HepG2 (cell line): ENCODE results near the gene CFAP300. TPM values are rescaled to one million over a fixed set of nuclear protein-coding genes. Genes with fewer than 3 reads are reported as not detected.

ENCODE experiments used
- ATAC-seq: fragments of 200-7000 bp; cut with Tn5 transposase; 3 replicates; pipeline ENCODE4 v1.9.1; 2020; ENCODE audit warnings: mild to moderate bottlenecking, moderate library complexity
- BruUV-seq: library from RNA; stranded (reverse); fragments of 400-500 nt; replicated peaks from 2 replicates; lab custom pipeline; 2021; lab: Mats Ljungman, UMichigan
- CTCF ChIA-PET: fragments of 300-600 bp; formaldehyde crosslinking; extraction: SDS; loops from one replicate; lab custom pipeline; 2021; ENCODE audit warnings: low total read pairs, inconsistent platforms, low intra/inter-chr PET ratio; lab: Yijun Ruan, JAX
- POLR2A ChIA-PET: fragments of 350-600 bp; sonication (Branson Sonifier 250); formaldehyde crosslinking; loops from one replicate; lab custom pipeline; 2020; ENCODE audit warnings: antibody characterized with exemption, inconsistent platforms; lab: Yijun Ruan, JAX
- DNase-seq: peaks from one replicate; pipeline ENCODE4 v3.0.0-alpha.2; 2015; ENCODE audit warnings: low spot score
- FAIRE-seq: peaks from 3 replicates; lab custom pipeline; 2011; peaks lifted over from hg19 to GRCh38; lab: Jason Lieb, UNC
- H2AFZ ChIP-seq: one replicate; pipeline ENCODE4 v1.6.1; 2011; ENCODE audit warnings: low read length, inconsistent platforms
- H3K27ac ChIP-seq: fragments of 300-600 bp; 3 replicates; pipeline ENCODE4 v1.8.0; 2011; ENCODE audit warnings: mixed run types, mild to moderate bottlenecking, mixed read lengths, low read length, inconsistent platforms; ENCODE audit not compliant: insufficient read depth; ENCODE audit errors: extremely low read length
- H3K27me3 ChIP-seq, 2 experiments: fragments of 200-600 bp in 1 of 2; 2 replicates in 1 of 2; 3 replicates in 1 of 2; pipeline versions ENCODE4 v1.6.0 to v1.8.0; 2011; ENCODE audit warnings: low read length in 2 of 2, mild to moderate bottlenecking in 2 of 2, moderate library complexity in 2 of 2, inconsistent platforms in 1 of 2; ENCODE audit not compliant: insufficient read depth in 2 of 2, control insufficient read depth in 1 of 2
- H3K36me3 ChIP-seq, 2 experiments: fragments of 200-600 bp in 1 of 2; replicated peaks in 1 of 2; 2 replicates in 1 of 2; 3 replicates in 1 of 2; pipeline versions ENCODE4 v1.5.1 to v1.8.0; 2011; ENCODE audit warnings: low read length in 2 of 2, inconsistent platforms in 1 of 2; ENCODE audit not compliant: insufficient read depth in 2 of 2, control insufficient read depth in 1 of 2
- H3K4me1 ChIP-seq: 2 replicates; pipeline ENCODE4 v1.5.1; 2012; ENCODE audit warnings: low read length, inconsistent platforms; ENCODE audit not compliant: insufficient read depth
- H3K4me2 ChIP-seq: 2 replicates; pipeline ENCODE4 v1.6.0; 2011; ENCODE audit warnings: low read depth, low read length, inconsistent platforms
- H3K4me3 ChIP-seq, 3 experiments: fragments of 200-600 bp in 1 of 3; sonication (generic), shearing (Covaris generic) in 1 of 3; replicated peaks in 1 of 3; 2 replicates each; pipeline ENCODE4 v1.5.1; 2011 to 2016; ENCODE audit warnings: low read length in 3 of 3, inconsistent platforms in 2 of 3, low read depth in 2 of 3, mild to moderate bottlenecking in 2 of 3, control low read depth in 1 of 3, mixed read lengths in 1 of 3; ENCODE audit not compliant: insufficient read depth in 1 of 3
- H3K79me2 ChIP-seq: one replicate; pipeline ENCODE4 v1.6.1; 2011; ENCODE audit warnings: low read length, inconsistent platforms; ENCODE audit not compliant: insufficient read depth
- H3K9ac ChIP-seq: 2 replicates; pipeline ENCODE4 v1.6.0; 2011; ENCODE audit warnings: mild to moderate bottlenecking, low read depth, low read length, inconsistent platforms; ENCODE audit not compliant: insufficient read depth
- H3K9me3 ChIP-seq: 2 replicates; pipeline ENCODE4 v1.5.1; 2012; ENCODE audit warnings: mild to moderate bottlenecking, low read length
- H4K20me1 ChIP-seq: 2 replicates; pipeline ENCODE4 v1.6.0; 2011; ENCODE audit warnings: inconsistent platforms, mild to moderate bottlenecking, low read length, moderate library complexity; ENCODE audit not compliant: insufficient read depth
- ARNT ChIP-seq: fragments of 450-650 bp; IDR thresholded peaks from 2 replicates; pipeline ENCODE4 v1.6.1; 2017
- CEBPB ChIP-seq: IDR thresholded peaks from 2 replicates; pipeline ENCODE4 v1.6.1; 2011; ENCODE audit warnings: low read depth, low read length, improper control_type of control experiment, borderline replicate concordance
- ELF4 ChIP-seq: sonication (generic); formaldehyde crosslinking; IDR thresholded peaks from 2 replicates; pipeline ENCODE4 v1.5.0; 2020; ENCODE audit warnings: missing genetic modification reagents, mild to moderate bottlenecking, moderate library complexity, borderline replicate concordance
- LCORL ChIP-seq, 2 experiments: fragments of 450-650 bp in 1 of 2; sonication (generic) in 1 of 2; formaldehyde crosslinking in 1 of 2; IDR thresholded peaks; 2 replicates each; pipeline versions ENCODE4 v1.5.0 to v1.6.1; 2017 to 2020; ENCODE audit warnings: antibody characterized with exemption in 1 of 2, missing genetic modification reagents in 1 of 2
- MAFG ChIP-seq: sonication (generic); formaldehyde crosslinking; IDR thresholded peaks from 2 replicates; pipeline ENCODE4 v1.5.1; 2020; ENCODE audit warnings: mild to moderate bottlenecking, missing genetic modification reagents
- REXO4 ChIP-seq: sonication (generic); formaldehyde crosslinking; IDR thresholded peaks from 2 replicates; pipeline ENCODE4 v1.8.0; 2022; ENCODE audit warnings: missing genetic modification reagents, mild to moderate bottlenecking, borderline replicate concordance
- SATB2 ChIP-seq: sonication (generic); formaldehyde crosslinking; IDR thresholded peaks from 2 replicates; pipeline ENCODE4 v1.5.0; 2020; ENCODE audit warnings: missing genetic modification reagents
- TBL1XR1 ChIP-seq: fragments of 150-350 bp; IDR thresholded peaks from 2 replicates; pipeline ENCODE4 v1.6.1; 2014; ENCODE audit warnings: borderline replicate concordance, low read length; ENCODE audit not compliant: partially characterized antibody
- ZFP90 ChIP-seq: sonication (generic); formaldehyde crosslinking; IDR thresholded peaks from 2 replicates; pipeline ENCODE4 v1.8.0; 2022; ENCODE audit warnings: missing genetic modification reagents, mild to moderate bottlenecking, inconsistent platforms, borderline replicate concordance
- ZNF256 ChIP-seq: sonication (generic); formaldehyde crosslinking; conservative IDR thresholded peaks from 2 replicates; pipeline ENCODE4 v1.4.0; 2020; ENCODE audit warnings: missing genetic modification reagents
- ZNF333 ChIP-seq: sonication (generic); formaldehyde crosslinking; IDR thresholded peaks from 2 replicates; pipeline ENCODE4 v1.4.0; 2020; ENCODE audit warnings: mild to moderate bottlenecking, missing genetic modification reagents, borderline replicate concordance
- ZNF552 ChIP-seq: sonication (generic); formaldehyde crosslinking; IDR thresholded peaks from 2 replicates; pipeline ENCODE4 v1.9.0; 2022; ENCODE audit warnings: missing genetic modification reagents, mild to moderate bottlenecking, borderline replicate concordance
- ZNF672 ChIP-seq: sonication (generic); formaldehyde crosslinking; IDR thresholded peaks from 2 replicates; pipeline ENCODE4 v1.8.1; 2022; ENCODE audit warnings: missing genetic modification reagents
- ZNF709 ChIP-seq: sonication (generic); formaldehyde crosslinking; IDR thresholded peaks from 2 replicates; pipeline ENCODE4 v1.5.0; 2020; ENCODE audit warnings: mild to moderate bottlenecking, missing genetic modification reagents
- ZNF790 ChIP-seq: sonication (generic); formaldehyde crosslinking; IDR thresholded peaks from 2 replicates; pipeline ENCODE4 v1.8.0; 2022; ENCODE audit warnings: missing genetic modification reagents, mild to moderate bottlenecking, borderline replicate concordance
- WGBS: methylation state at CpG from one replicate; pipeline ENCODE4 v1.1.6; 2017; ENCODE audit warnings: low lambda C conversion rate; 5-methylcytosine and 5-hydroxymethylcytosine counted together
- in situ Hi-C: cut with HindIII; loops from 2 replicates; pipeline ENCODE4 v1.10.0; 2017; ENCODE audit warnings: low pct_unique_long_range_greater_than_20kb; ENCODE audit not compliant: extremely low pct_ligation_motif_present
- intact Hi-C: fragments of 100-400 bp; cut with micrococcal nuclease; formaldehyde crosslinking; loops from one replicate; pipeline ENCODE4 v1.10.0; 2022; ENCODE audit not compliant: unreplicated experiment
- polyA plus RNA-seq, 8 experiments: library from polyadenylated mRNA; depleted of rRNA in 3 of 8; stranded (reverse) in 7 of 8; unstranded in 1 of 8; fragments of >200 nt; fragmentation: Illumina TruSeq in 4 of 8; extraction: Trizol in 4 of 8; gene quantifications; 2 replicates each; pipeline versions ENCODE4 v1.2.1 to v1.2.3, GENCODE V29; 2011 to 2016; ENCODE audit warnings: low read depth in 4 of 8, missing spikeins in 1 of 8, mixed read lengths in 1 of 8; ENCODE audit not compliant: insufficient read depth in 1 of 8
- total RNA-seq, 5 experiments: library from RNA; depleted of rRNA; stranded (reverse); fragments of >200 nt; fragmentation: Illumina TruSeq; extraction: Trizol; gene quantifications; 2 replicates each; pipeline ENCODE4 v1.2.3, GENCODE V29; 2016; ENCODE audit warnings: low read depth in 1 of 5
- TF ChIP-seq, protein P1 (sequence below): IDR thresholded peaks from 2 replicates; pipeline ENCODE4 v1.6.1; 2012; ENCODE audit warnings: inconsistent platforms

CFAP300 gene
- total and polyA plus RNA-seq, 2 of the 13 experiments (the other 11 are each of a cell fraction or from before 2014, with no cell fraction given), result not detected

GRCh38 chr11:102108734-102109440, 61.6 kb downstream of the CFAP300 start:
- Histone ChIP-seq H3K4me1 (peaks cover 20% of the 10 kb centered on the region), H3K9me3 (no peaks in the 10 kb centered on the region), H3K4me2 (peak overlapping the region; percentile 86), H2AFZ (no peak overlapping the region), H3K36me3 (no peaks in the 10 kb centered on the region), H3K9ac (peak overlapping the region; percentile 97; the same call in 1 of the 2 replicates), H4K20me1 (no peaks in the 10 kb centered on the region), H3K79me2 (peaks cover 36% of the 10 kb centered on the region), H3K27ac (peak overlapping the region; percentile 98), H3K27me3 (no peaks in the 10 kb centered on the region; a peak in 1 of 5 replicates), H3K4me3 (peak overlapping the region; percentile 88 to 97 (median 93))
- WGBS, result 81% methylated on average over 3 of the region's 3 CpGs
- TF ChIP-seq SATB2 (no peak), CEBPB (0 out of 2 replicates have a peak, but pooled peaks have one; percentile 33), ELF4 (no peak)
- DNase-seq (no peak), ATAC-seq (no peak), FAIRE-seq (no peak)
- in situ Hi-C loops, result no loop called here
- intact Hi-C loops, result no loop called here
- BruUV-seq, result no TSS peak
- POLR2A ChIA-PET, result interaction anchor here (0.9 to 1.4 kb wide), 4 partner anchors 9 to 102 kb away, joined by 3 to 8 read pairs (median 4); no protein-coding TSS in a partner anchor
- CTCF ChIA-PET, result no interaction called here

DNA sequence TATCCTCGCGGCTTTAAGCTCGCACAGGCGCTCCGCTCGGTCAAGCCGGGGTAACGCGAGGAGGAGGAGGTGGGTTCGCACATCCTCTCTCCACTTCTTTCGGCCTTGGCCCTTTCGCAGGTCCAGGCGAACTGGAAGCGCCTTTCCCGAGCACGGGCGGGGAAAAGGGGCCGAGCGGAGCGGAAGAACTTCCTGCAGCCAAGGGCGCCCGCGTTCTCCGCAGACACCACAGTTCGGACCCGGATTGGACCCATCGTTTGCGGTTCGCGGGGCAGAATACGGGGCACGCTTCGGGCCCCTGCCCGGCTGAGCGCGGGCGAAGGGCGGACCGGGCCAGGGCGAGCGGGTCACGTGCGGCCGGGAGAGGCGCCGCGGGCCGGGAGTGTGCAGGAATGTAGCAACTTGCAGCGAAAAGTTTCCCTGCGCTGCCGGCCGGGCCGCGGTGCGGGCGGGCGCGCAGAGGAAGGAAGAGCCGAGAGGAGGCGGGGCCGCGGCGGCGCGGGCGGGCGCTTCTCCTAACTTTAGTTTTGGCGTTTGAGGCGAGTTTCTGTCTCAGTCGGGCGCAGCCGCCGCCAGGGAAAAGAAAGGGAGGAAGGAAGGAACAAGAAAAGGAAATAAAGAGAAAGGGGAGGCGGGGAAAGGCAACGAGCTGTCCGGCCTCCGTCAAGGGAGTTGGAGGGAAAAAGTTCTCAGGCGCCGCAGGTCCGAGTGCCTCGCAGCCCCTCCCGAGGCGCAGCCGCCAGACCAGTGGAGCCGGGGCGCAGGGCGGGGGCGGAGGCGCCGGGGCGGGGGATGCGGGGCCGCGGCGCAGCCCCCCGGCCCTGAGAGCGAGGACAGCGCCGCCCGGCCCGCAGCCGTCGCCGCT, 62.9 kb downstream of the CFAP300 start, which contains the start of gene YAP1:
YAP1 (plus strand) TSS at position 552 of the 865 bp plus-strand sequence. CDS start 402 bp downstream, outside the sequence.
- POLR2A ChIA-PET, result interaction anchor here (0.6 to 1.4 kb wide), 6 partner anchors 10 to 169 kb away, joined by 3 to 8 read pairs (median 4); no protein-coding TSS in a partner anchor
- in situ Hi-C loops, result no loop called here
- peaks cover 32% of the 10 kb centered on the region for H3K4me1 ChIP-seq
- no peak for TF ChIP-seq ZNF256 (CRISPR knock-in tag)
- TF ChIP-seq ZNF552, result no peak
- TF ChIP-seq ARNT, result no peak
- TF ChIP-seq, protein P1, sequence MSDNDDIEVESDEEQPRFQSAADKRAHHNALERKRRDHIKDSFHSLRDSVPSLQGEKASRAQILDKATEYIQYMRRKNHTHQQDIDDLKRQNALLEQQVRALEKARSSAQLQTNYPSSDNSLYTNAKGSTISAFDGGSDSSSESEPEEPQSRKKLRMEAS, result peak; percentile 91
- peak; percentile 55; the same call in 1 of the 2 replicates for TF ChIP-seq ZFP90
- no peak for TF ChIP-seq TBL1XR1
- 0 out of 2 replicates have a peak, but pooled peaks have one; percentile 37 for TF ChIP-seq ZNF672 (CRISPR knock-in tag)
- peak; percentile 55; the same call in 1 of the 2 replicates for TF ChIP-seq ZNF333 (CRISPR knock-in tag)
- peak; percentile 44; the same call in 1 of the 2 replicates for TF ChIP-seq ZNF709
- 0 out of 2 replicates have a peak, but pooled peaks have one; percentile 11 for TF ChIP-seq LCORL (IDR thresholded peaks at IDR 0.05)
- TF ChIP-seq LCORL (CRISPR knock-in tag; IDR thresholded peaks at IDR 0.05), result peak; percentile 56; the same call in 1 of the 2 replicates
- TF ChIP-seq MAFG (CRISPR knock-in tag), result no peak
- no peak for TF ChIP-seq REXO4
- TF ChIP-seq ZNF790 (CRISPR knock-in tag), result peak; percentile 31; the same call in 1 of the 2 replicates

More for the DNA sequence above, 62.9 kb downstream of the CFAP300 start, which contains the start of gene YAP1:
- Histone ChIP-seq H3K27me3 (no peaks in the 10 kb centered on the region; a peak in 1 of 5 replicates), H3K79me2 (peaks cover 48% of the 10 kb centered on the region), H3K27ac (peak within 1 kb of the TSS; percentile 98), H3K36me3 (no peaks in the 10 kb centered on the region), H2AFZ (no peak within 1 kb of the TSS), H4K20me1 (no peaks in the 10 kb centered on the region), H3K9me3 (no peaks in the 10 kb centered on the region), H3K4me2 (peak within 1 kb of the TSS; percentile 86), H3K9ac (peak within 1 kb of the TSS; percentile 97), H3K4me3 (peak within 1 kb of the TSS; percentile 88 to 97 (median 93))
- no TSS peak for BruUV-seq
- WGBS, result 1% methylated on average over 54 of the region's 104 CpGs
- CTCF ChIA-PET, result no interaction called here
- peak; percentile 79 for ATAC-seq
- peak; percentile 83 for DNase-seq
- no peak for FAIRE-seq
- intact Hi-C loops, result loop anchor here (5.0 to 10.0 kb wide), 4 partner anchors 103 to 495 kb away; partner anchors contain the start of genes ANGPTL5 and CEP126
